ENCODE measurements around the gene PRDM16. TPM values are rescaled to one million over a fixed set of nuclear protein-coding genes. Genes with fewer than 3 reads are reported as not detected.
"Not testable (repeated sequence)": the region's sequence is repeated elsewhere in the genome, so short reads cannot be mapped to it uniquely, and the experiment has no call there.

The PRDM16 gene
- total and polyA plus RNA-seq, 2 donors (not counting 1 experiment from before 2014, with no cell fraction given): 0.03 to 0.12 TPM

DNA sequence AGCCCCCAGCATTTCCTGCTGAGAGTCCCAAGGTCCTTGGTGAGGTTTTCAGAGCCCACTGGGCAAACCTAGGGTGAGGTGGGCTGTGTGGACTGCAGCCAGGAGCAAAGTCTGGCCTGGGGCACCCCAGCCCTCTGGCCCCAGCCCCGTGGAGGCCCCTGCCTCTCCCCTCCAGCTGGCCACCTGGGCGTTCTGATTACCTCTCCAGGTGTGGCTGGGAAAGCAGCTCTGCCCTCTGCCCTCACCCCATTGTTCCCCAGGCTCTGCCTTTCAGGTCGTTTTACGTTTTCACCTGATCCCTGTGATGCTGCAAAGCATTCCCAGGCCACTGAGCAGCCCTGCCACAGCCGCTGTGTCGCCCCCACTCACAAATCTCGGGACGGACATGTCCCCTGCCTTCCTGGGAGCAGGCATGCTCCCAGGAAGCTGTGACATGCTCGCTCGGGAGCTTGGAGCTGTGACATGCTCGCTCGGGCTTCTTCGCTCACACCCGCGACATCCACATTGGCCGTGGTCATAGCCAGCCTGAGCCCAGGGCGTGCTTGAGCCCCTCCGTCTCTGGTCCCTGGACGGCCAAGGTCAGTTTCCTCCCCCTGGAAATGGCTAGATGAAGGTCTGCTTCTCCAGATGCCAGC lies 216.2 kb downstream of the PRDM16 start:
- intact Hi-C loops (cut with micrococcal nuclease): no loop called here
- 87% methylated on average over 18 of the region's 19 CpGs for WGBS (ENCODE audit: insufficient coverage)
- TF ChIP-seq EZH2 (IDR thresholded peaks at IDR 0.05; ENCODE audit: borderline replicate concordance, insufficient read depth, low read depth, low read length, poor library complexity, severe bottlenecking): no peak
- TF ChIP-seq CTCF (IDR thresholded peaks at IDR 0.05): no peak

DNA sequence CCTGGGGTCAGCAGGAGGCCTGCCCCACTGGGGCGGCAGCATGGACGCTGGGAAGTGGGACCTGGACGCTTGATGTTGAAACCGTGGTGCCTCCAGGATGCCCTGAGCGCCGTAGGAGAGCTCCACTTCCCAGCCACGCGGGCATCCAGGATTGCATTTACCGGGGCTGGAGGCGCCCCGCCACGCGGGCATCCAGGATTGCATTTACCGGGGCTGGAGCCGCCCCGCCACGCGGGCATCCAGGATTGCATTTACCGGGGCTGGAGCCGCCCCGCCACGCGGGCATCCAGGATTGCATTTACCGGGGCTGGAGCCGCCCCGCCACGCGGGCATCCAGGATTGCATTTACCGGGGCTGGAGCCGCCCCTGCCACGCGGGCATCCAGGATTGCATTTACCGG lies 218.1 kb downstream of the PRDM16 start:
- H3K4me3 ChIP-seq (ENCODE audit: control extremely low read depth in 1 of 5, extremely low read depth in 1 of 5, insufficient read depth in 1 of 5, low read depth in 2 of 5, low read length in 4 of 5); H3K27me3 ChIP-seq (replicated peaks in 1 of 4; ENCODE audit: control extremely low read depth in 1 of 4, control insufficient read depth in 3 of 4, insufficient read depth in 4 of 4, low read length in 3 of 4); H3K9me3 Mint-ChIP-seq (ENCODE audit: insufficient read depth); H3K79me2 ChIP-seq (ENCODE audit: control insufficient read depth, insufficient read depth, low read length); H2AFZ ChIP-seq (ENCODE audit: insufficient read depth, low read depth, low read length, poor library complexity, severe bottlenecking); H3K4me1 Mint-ChIP-seq; intact Hi-C loops (cut with micrococcal nuclease); POLR2A ChIA-PET; H4K20me1 ChIP-seq (ENCODE audit: control insufficient read depth, insufficient read depth, low read length, poor library complexity, severe bottlenecking); H3K36me3 ChIP-seq (replicated peaks in 1 of 2; ENCODE audit: control extremely low read depth in 1 of 2, control insufficient read depth in 1 of 2, extremely low read depth in 1 of 2, insufficient read depth in 2 of 2, low read length in 1 of 2); H3K4me3 Mint-ChIP-seq; H3K27ac Mint-ChIP-seq; H3K4me1 ChIP-seq (ENCODE audit: control insufficient read depth in 2 of 2, insufficient read depth in 2 of 2, low read length in 2 of 2); H3K27ac ChIP-seq (ENCODE audit: low read length in 2 of 2); H3K4me2 ChIP-seq (replicated peaks; ENCODE audit: low read depth, low read length, poor library complexity, severe bottlenecking); ATAC-seq (ENCODE audit: low read depth); H3K9ac ChIP-seq (ENCODE audit: low read length); CTCF ChIA-PET; H3K9me3 ChIP-seq (ENCODE audit: control extremely low read depth in 1 of 3, control insufficient read depth in 2 of 3, insufficient read depth in 1 of 3, low read length in 2 of 3); DNase-seq; H3K27me3 Mint-ChIP-seq: not testable (repeated sequence)
- 99% methylated on average over 19 of the region's 33 CpGs for WGBS (ENCODE audit: insufficient coverage)

More for the DNA sequence above, 216.2 kb downstream of the PRDM16 start:
- ATAC-seq (ENCODE audit: low read depth) (no peak), DNase-seq (no peak)
- no peaks in the 10 kb centered on the region for H3K4me1 ChIP-seq (ENCODE audit: control insufficient read depth in 2 of 2, insufficient read depth in 2 of 2, low read length in 2 of 2)
- H4K20me1 ChIP-seq (ENCODE audit: control insufficient read depth, insufficient read depth, low read length, poor library complexity, severe bottlenecking): no peaks in the 10 kb centered on the region
- H3K4me2 ChIP-seq (replicated peaks; ENCODE audit: low read depth, low read length, poor library complexity, severe bottlenecking): no peak overlapping the region
- H3K27me3 ChIP-seq (replicated peaks in 1 of 4; ENCODE audit: control extremely low read depth in 1 of 4, control insufficient read depth in 3 of 4, insufficient read depth in 4 of 4, low read length in 3 of 4): no peaks in the 10 kb centered on the region
- no peaks in the 10 kb centered on the region for H3K79me2 ChIP-seq (ENCODE audit: control insufficient read depth, insufficient read depth, low read length)
- H3K9ac ChIP-seq (ENCODE audit: low read length): no peak overlapping the region
- Mint-ChIP-seq H3K27ac (no peak overlapping the region), H3K9me3 (ENCODE audit: insufficient read depth) (no peaks in the 10 kb centered on the region), H3K4me1 (no peaks in the 10 kb centered on the region), H3K27me3 (no peaks in the 10 kb centered on the region), H3K4me3 (no peak overlapping the region)
- no peak overlapping the region for H3K4me3 ChIP-seq (ENCODE audit: control extremely low read depth in 1 of 5, extremely low read depth in 1 of 5, insufficient read depth in 1 of 5, low read depth in 2 of 5, low read length in 4 of 5)
- no peak overlapping the region for H2AFZ ChIP-seq (ENCODE audit: insufficient read depth, low read depth, low read length, poor library complexity, severe bottlenecking)
- CTCF ChIA-PET: interaction anchor here (0.6 kb wide), 1 partner anchor 872 kb away, joined by 3 read pairs; no protein-coding TSS in a partner anchor
- no peak overlapping the region for H3K27ac ChIP-seq (ENCODE audit: low read length in 2 of 2)
- no peaks in the 10 kb centered on the region for H3K36me3 ChIP-seq (replicated peaks in 1 of 2; ENCODE audit: control extremely low read depth in 1 of 2, control insufficient read depth in 1 of 2, extremely low read depth in 1 of 2, insufficient read depth in 2 of 2, low read length in 1 of 2)
- H3K9me3 ChIP-seq (ENCODE audit: control extremely low read depth in 1 of 3, control insufficient read depth in 2 of 3, insufficient read depth in 1 of 3, low read length in 2 of 3): no peaks in the 10 kb centered on the region
- POLR2A ChIA-PET: no interaction called here
